SK-N-DZ (cell line): ENCODE results near the gene TXLNA.
A peak's percentile ranks its signal among the peaks of the same experiment; 100 is the strongest.

Experiments
- DNase-seq: peaks from one replicate; pipeline ENCODE4 v3.0.0-alpha.2; 2015; ENCODE audit warnings: low spot score

Gene TXLNA

GRCh38 chr1:32184650-32185049 is 5.2 kb downstream of the TXLNA start:
- no peak for DNase-seq

- no peak for DNase-seq
These were observed 6.6 kb downstream of the TXLNA start for GRCh38 chr1:32186077-32186476.

- no peak for DNase-seq
These were observed 7.0 kb downstream of the TXLNA start for GRCh38 chr1:32186491-32186890.

GRCh38 chr1:32187850-32188249 is 8.4 kb downstream of the TXLNA start:
- DNase-seq: no peak

- DNase-seq: no peak
These were observed 12.9 kb downstream of the TXLNA start for GRCh38 chr1:32192220-32192948.

GRCh38 chr1:32194984-32195383 is 15.5 kb downstream of the TXLNA start:
- DNase-seq: no peak

GRCh38 chr1:32195531-32195930 is 16.1 kb downstream of the TXLNA start:
- no peak for DNase-seq

GRCh38 chr1:32195972-32196823 is 16.7 kb downstream of the TXLNA start:
- no peak for DNase-seq

- no peak for DNase-seq
These were observed 17.6 kb downstream of the TXLNA start for GRCh38 chr1:32197074-32197473.

- DNase-seq: no peak
These were observed 18.4 kb downstream of the TXLNA start for GRCh38 chr1:32197837-32198236.

GRCh38 chr1:32198237-32199042 is 19.0 kb downstream of the TXLNA start:
- no peak for DNase-seq

- DNase-seq: no peak
These were observed 19.7 kb downstream of the TXLNA start for GRCh38 chr1:32199043-32199716.

GRCh38 chr1:32199717-32200072 is 20.2 kb downstream of the TXLNA start:
- DNase-seq: no peak

GRCh38 chr1:32200226-32201010 is 20.9 kb downstream of the TXLNA start, which contains the start of gene CCDC28B:
TSS of gene CCDC28B (plus strand) at chr1:32200595. CDS start at chr1:32201936, 1,341 bp downstream.
- peak; percentile 84 for DNase-seq

- DNase-seq: peak; percentile 32
These were observed 21.8 kb downstream of the TXLNA start for GRCh38 chr1:32201011-32201855.

GRCh38 chr1:32204943-32205361 is 25.5 kb downstream of the TXLNA start:
- no peak for DNase-seq

- DNase-seq: peak; percentile 84
These were observed 26.2 kb downstream of the TXLNA start, which contains the start of gene IQCC for GRCh38 chr1:32205401-32206370. TSS of gene IQCC (plus strand) at chr1:32205671. CDS start at chr1:32205682, 11 bp downstream.

GRCh38 chr1:32208469-32208868 is 29.0 kb downstream of the TXLNA start:
- no peak for DNase-seq
